Adrenal gland (tissue), 12 donors: ENCODE results near the gene ZC3H12C. TPM values are rescaled to one million over a fixed set of nuclear protein-coding genes. Genes with fewer than 3 reads are reported as not detected.

ENCODE experiments used
- DNase-seq, 7 donors: peaks; one replicate each; pipeline ENCODE4 v3.0.0-alpha.2; 2019 to 2020
- H3K27ac ChIP-seq, 5 donors: fragments of 200-600 bp; sonication (generic) in 4 of 5; 1 replicate in 3 of 5; 2 replicates in 2 of 5; pipeline versions ENCODE4 v1.5.1 to v1.8.0; 2016 to 2020; ENCODE audit warnings: mild to moderate bottlenecking in 1 of 5
- H3K27me3 ChIP-seq: fragments of 200-600 bp; 2 replicates; pipeline ENCODE4 v1.8.0; 2021
- H3K36me3 ChIP-seq, 2 donors: fragments of 200-600 bp; replicated peaks in 1 of 2; 1 replicate in 1 of 2; 2 replicates in 1 of 2; pipeline versions ENCODE4 v1.5.1 to v1.8.0; 2018 to 2022
- H3K4me1 ChIP-seq, 2 donors: fragments of 200-600 bp; replicated peaks in 1 of 2; 1 replicate in 1 of 2; 2 replicates in 1 of 2; pipeline versions ENCODE4 v1.5.1 to v1.8.0; 2018 to 2021
- H3K4me3 ChIP-seq, 4 donors: fragments of 200-600 bp; sonication (generic) in 3 of 4; one replicate each; pipeline ENCODE4 v1.5.1; 2016 to 2018
- H3K9me3 ChIP-seq, 3 donors: fragments of 200-600 bp; sonication (generic) in 1 of 3; replicated peaks in 1 of 3; 1 replicate in 2 of 3; 2 replicates in 1 of 3; pipeline versions ENCODE4 v1.5.1 to v1.8.0; 2016 to 2021
- POLR2A ChIP-seq, 2 donors: fragments of 450-650 bp; IDR thresholded peaks; one replicate each; pipeline ENCODE4 v1.6.1; 2017; ENCODE audit warnings: antibody characterized with exemption in 2 of 2, mild to moderate bottlenecking in 2 of 2, moderate library complexity in 1 of 2
- WGBS, 4 donors: extraction: QIAGEN DNeasy Blood & Tissue Kit in 2 of 4; methylation state at CpG; one replicate each; pipeline versions ENCODE4 v1.1.5 to v1.1.7; 2013 to 2017; 5-methylcytosine and 5-hydroxymethylcytosine counted together
- intact Hi-C, 2 donors: fragments of 100-400 bp; cut with DNase I; formaldehyde crosslinking; loops; one replicate each; pipeline versions ENCODE4 v1.14.1 to v1.15.0; 2022 to 2023
- polyA plus RNA-seq, 3 donors: library from polyadenylated mRNA; stranded (reverse); fragments of 200-250 nt in 2 of 3; fragments of 350-450 nt in 1 of 3; fragmentation: Illumina TruSeq in 1 of 3; extraction: RNeasy Lipid Tissue Mini Kit (QIAGEN cat#74804) in 1 of 3; gene quantifications; one replicate each; pipeline ENCODE4 v1.2.3, GENCODE V29; 2013 to 2014
- total RNA-seq, 9 donors: library from RNA; depleted of rRNA in 4 of 9; stranded (reverse); fragments of >200 nt in 4 of 9; fragments of 120-200 nt in 1 of 9; fragmentation: NEBNext Ultra II Directional in 1 of 9; extraction: Animal tissue kit (Norgen Biotek cat#: 25700) in 1 of 9; gene quantifications; one replicate each; pipeline versions ENCODE4 v1.1.0 to v1.2.4, GENCODE V29; 2013 to 2023
- TF ChIP-seq, protein P1 (sequence below), 6 experiments: fragments of 450-650 bp in 4 of 6; fragments of 200-600 bp in 2 of 6; sonication (generic) in 1 of 6; IDR thresholded peaks; 1 replicate in 5 of 6; 2 replicates in 1 of 6; pipeline versions ENCODE4 v1.5.1 to v1.8.0; 2016 to 2021; ENCODE audit warnings: antibody characterized with exemption in 6 of 6, mild to moderate bottlenecking in 2 of 6, moderate library complexity in 1 of 6
- donor health status: healthy with polysubstance abuse.
- donor health status: Bipolar disorder and iron deficiency.
- donor health status: DM: yes; HTN: yes; CAD: no.
- donor health status: DM: no; HTN: no; CAD: no.
- donor health status: DM: no; HTN: no; CAD: no.
- donor health status: DM: yes; HTN: yes; CAD: no.

The ZC3H12C gene
- total and polyA plus RNA-seq, 12 donors = 4.4 to 28.9 (median 19.8) TPM

DNA sequence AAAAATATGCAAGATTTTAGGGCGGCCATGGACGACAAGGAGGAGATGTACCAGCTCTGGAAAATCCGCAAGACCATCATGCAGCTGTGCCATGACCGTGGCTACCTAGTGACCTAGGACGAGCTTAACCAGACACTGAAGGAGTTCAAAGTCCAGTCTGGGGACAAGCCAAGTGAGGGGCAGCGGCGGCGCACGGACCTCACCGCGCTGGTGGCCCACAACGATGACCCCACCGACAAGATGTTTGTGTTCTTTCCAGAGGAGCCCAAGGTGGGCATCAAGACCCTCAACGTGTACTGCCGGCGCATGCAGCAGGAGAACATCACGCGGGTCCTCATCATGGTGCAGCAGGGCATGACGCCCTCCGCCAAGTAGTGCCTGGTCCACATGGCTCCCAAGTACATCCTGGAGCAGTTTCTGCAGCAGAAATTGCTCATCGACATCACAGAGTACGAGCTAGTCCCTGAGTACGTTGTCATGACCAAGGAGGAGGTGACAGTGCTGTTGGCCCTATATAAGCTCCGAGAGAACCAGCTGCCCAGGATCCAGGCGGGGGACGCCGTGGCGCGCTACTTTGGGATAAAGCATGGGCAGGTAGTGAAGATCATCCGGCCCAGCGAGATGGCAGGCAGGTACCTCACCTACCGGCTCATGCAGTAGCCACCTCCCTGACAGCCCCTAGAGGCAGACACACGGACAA, 43.5 kb upstream of the ZC3H12C start:
- Histone ChIP-seq H3K9me3 (no peaks in the 10 kb centered on the region), H3K4me3 (no peak overlapping the region), H3K27me3 (no peaks in the 10 kb centered on the region), H3K36me3 (no peaks in the 10 kb centered on the region), H3K4me1 (no peaks in the 10 kb centered on the region), H3K27ac (no peak overlapping the region)
- intact Hi-C loops = no loop called here
- 94 to 95% (median 94%) methylated on average over 21 to 33 of the region's 33 CpGs for WGBS, 4 donors
- TF ChIP-seq, protein P1, sequence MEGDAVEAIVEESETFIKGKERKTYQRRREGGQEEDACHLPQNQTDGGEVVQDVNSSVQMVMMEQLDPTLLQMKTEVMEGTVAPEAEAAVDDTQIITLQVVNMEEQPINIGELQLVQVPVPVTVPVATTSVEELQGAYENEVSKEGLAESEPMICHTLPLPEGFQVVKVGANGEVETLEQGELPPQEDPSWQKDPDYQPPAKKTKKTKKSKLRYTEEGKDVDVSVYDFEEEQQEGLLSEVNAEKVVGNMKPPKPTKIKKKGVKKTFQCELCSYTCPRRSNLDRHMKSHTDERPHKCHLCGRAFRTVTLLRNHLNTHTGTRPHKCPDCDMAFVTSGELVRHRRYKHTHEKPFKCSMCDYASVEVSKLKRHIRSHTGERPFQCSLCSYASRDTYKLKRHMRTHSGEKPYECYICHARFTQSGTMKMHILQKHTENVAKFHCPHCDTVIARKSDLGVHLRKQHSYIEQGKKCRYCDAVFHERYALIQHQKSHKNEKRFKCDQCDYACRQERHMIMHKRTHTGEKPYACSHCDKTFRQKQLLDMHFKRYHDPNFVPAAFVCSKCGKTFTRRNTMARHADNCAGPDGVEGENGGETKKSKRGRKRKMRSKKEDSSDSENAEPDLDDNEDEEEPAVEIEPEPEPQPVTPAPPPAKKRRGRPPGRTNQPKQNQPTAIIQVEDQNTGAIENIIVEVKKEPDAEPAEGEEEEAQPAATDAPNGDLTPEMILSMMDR (IDR thresholded peaks at IDR 0.05) = no peak
- TF ChIP-seq POLR2A (IDR thresholded peaks at IDR 0.05) = no peak
- no peak for DNase-seq

GRCh38 chr11:110050201-110050506, 43.0 kb upstream of the ZC3H12C start:
- no peaks in the 10 kb centered on the region for H3K27me3 ChIP-seq
- no peak overlapping the region for H3K27ac ChIP-seq
- H3K4me1 ChIP-seq = no peaks in the 10 kb centered on the region
- intact Hi-C loops = no loop called here
- no peaks in the 10 kb centered on the region for H3K9me3 ChIP-seq
- no peak for DNase-seq
- no peak overlapping the region for H3K4me3 ChIP-seq
- H3K36me3 ChIP-seq = no peaks in the 10 kb centered on the region
- 81 to 93% (median 87%) methylated on average over 6 to 8 of the region's 8 CpGs for WGBS, 4 donors
- no peak for TF ChIP-seq POLR2A (IDR thresholded peaks at IDR 0.05)
- TF ChIP-seq, protein P1 (IDR thresholded peaks at IDR 0.05) = no peak

GRCh38 chr11:110053848-110054414, 39.3 kb upstream of the ZC3H12C start:
- 89 to 95% (median 94%) methylated on average over 11 of the region's 11 CpGs for WGBS, 4 donors
- intact Hi-C loops = no loop called here
- TF ChIP-seq, protein P1 (IDR thresholded peaks at IDR 0.05) = no peak
- TF ChIP-seq POLR2A (IDR thresholded peaks at IDR 0.05) = no peak

GRCh38 chr11:110056956-110057355, 36.2 kb upstream of the ZC3H12C start:
- no peak overlapping the region for H3K4me3 ChIP-seq
- H3K36me3 ChIP-seq = no peaks in the 10 kb centered on the region
- no peaks in the 10 kb centered on the region for H3K4me1 ChIP-seq
- no peak for TF ChIP-seq POLR2A (IDR thresholded peaks at IDR 0.05)
- TF ChIP-seq, protein P1 (IDR thresholded peaks at IDR 0.05) = no peak
- no peaks in the 10 kb centered on the region for H3K27me3 ChIP-seq
- H3K27ac ChIP-seq = no peak overlapping the region
- no peak for DNase-seq
- 49 to 90% (median 82%) methylated on average over 2 of the region's 2 CpGs for WGBS, 4 donors
- intact Hi-C loops = no loop called here
- no peaks in the 10 kb centered on the region for H3K9me3 ChIP-seq

More at GRCh38 chr11:110053848-110054414, 39.3 kb upstream of the ZC3H12C start:
- Histone ChIP-seq H3K4me1 (no peaks in the 10 kb centered on the region), H3K36me3 (no peaks in the 10 kb centered on the region), H3K9me3 (no peaks in the 10 kb centered on the region), H3K27me3 (no peaks in the 10 kb centered on the region), H3K27ac (no peak overlapping the region), H3K4me3 (no peak overlapping the region)
- DNase-seq = no peak
